Gastroesophageal sphincter (tissue), 3 donors: ENCODE results near the gene KIAA0825.

Source experiments
- CTCF ChIP-seq, 4 experiments: fragments of 200-600 bp in 2 of 4; fragments of 450-650 bp in 2 of 4; sonication (generic) in 1 of 4; IDR thresholded peaks; one replicate each; pipeline ENCODE4 v1.5.1; 2017 to 2019; ENCODE audit warnings: antibody characterized with exemption in 4 of 4, mild to moderate bottlenecking in 2 of 4, moderate library complexity in 2 of 4
- EP300 ChIP-seq: sonication (generic); formaldehyde crosslinking; IDR thresholded peaks from one replicate; pipeline ENCODE4 v1.6.1; 2017; ENCODE audit warnings: antibody characterized with exemption, mild to moderate bottlenecking
- POLR2AphosphoS5 ChIP-seq: sonication (generic); formaldehyde crosslinking; IDR thresholded peaks from one replicate; pipeline ENCODE4 v1.6.1; 2017; ENCODE audit warnings: antibody characterized with exemption

- no peak for TF ChIP-seq EP300
- TF ChIP-seq CTCF (IDR thresholded peaks at IDR 0.05): no peak
- TF ChIP-seq POLR2AphosphoS5: no peak
These were observed 114.7 kb downstream of the KIAA0825 start for GRCh38 chr5:94503677-94504076.
